Thyroid gland (tissue), 4 donors: Measurements from ENCODE around the gene TMEM252.

Experiments
- CTCF ChIP-seq, 6 experiments: fragments of 200-600 bp in 3 of 6; fragments of 450-650 bp in 3 of 6; sonication (generic) in 3 of 6; IDR thresholded peaks; one replicate each; pipeline ENCODE4 v1.5.1; 2016 to 2019; ENCODE audit warnings: antibody characterized with exemption in 6 of 6, mild to moderate bottlenecking in 2 of 6, inconsistent platforms in 1 of 6, moderate library complexity in 1 of 6
- POLR2A ChIP-seq, 2 donors: fragments of 450-650 bp; IDR thresholded peaks; one replicate each; pipeline ENCODE4 v1.6.1; 2017; ENCODE audit warnings: antibody characterized with exemption in 2 of 2, mild to moderate bottlenecking in 2 of 2, moderate library complexity in 1 of 2

DNA sequence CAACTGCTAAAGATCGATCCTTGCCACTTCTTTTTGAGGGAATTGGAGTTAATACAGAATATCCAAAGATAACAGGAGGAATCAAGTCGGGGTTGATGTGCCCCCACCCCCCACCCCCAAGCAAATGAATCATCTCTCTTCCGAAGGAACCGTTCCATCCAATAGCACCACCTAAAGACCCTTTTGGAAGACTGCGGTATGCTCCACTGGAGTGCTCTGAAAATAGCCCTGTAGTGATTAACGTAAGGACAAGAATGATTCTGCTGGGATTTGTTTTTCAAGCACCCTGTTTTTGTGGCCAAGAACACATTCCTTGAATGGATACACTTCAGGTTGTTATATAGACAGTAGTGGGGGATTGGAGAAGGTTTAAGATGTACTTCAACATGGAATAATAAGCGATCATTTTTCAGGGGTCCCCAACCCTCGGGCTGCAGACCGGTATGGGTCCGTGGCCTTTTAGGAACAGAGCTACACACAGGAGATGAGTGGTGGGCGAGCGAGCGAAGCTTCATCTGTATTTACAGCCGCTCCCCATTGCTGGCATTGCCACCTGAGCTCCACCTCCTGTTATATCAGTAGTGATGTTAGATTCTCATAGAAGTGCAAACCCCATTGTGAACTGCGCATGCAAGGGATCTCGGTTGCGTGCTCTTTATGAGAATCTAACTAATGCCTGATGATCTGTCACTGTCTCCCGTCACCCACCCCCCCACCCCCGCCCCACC lies 44.5 kb upstream of the TMEM252 start:
- TF ChIP-seq CTCF (IDR thresholded peaks at IDR 0.05), result no peak
- TF ChIP-seq POLR2A (IDR thresholded peaks at IDR 0.05), result no peak
